NCI-H446 treated with DMSO at 0.1 percent for 48 hours (cell line): ENCODE measurements around the gene SEL1L3.

Experiments used
- DNase-seq: peaks from one replicate; lab custom pipeline; 2025; lab: John Stamatoyannopoulos, UW

Gene SEL1L3

DNA sequence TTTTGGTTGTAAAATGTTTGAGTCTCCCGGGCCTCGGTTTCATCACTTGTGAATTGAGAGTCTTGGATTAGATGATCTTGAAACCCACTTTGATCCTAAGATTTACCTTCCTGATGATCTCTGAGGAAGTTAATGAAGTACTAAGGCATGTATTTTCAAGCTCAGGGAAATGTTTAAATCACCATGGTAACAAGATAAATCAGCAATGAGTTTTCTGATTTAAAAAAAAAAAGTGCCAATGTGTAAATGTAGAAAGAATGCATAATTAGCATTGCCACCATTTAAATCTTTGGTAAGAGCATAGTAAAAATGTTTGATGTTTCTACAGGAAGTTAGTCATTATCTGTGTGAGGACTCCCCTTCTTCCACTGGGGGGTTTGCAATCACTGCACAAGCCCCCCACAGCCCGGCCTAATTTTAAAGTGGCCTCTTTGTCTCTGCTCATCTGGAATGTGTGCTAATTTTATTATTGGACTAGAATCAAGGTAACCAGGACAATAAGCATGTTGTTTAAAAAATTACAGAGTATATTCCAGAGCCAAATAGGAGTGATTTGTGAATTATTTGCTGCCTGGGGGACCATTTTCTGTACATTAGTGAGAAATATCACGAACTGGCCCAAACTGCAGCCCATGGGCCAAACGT is 113.5 kb downstream of the SEL1L3 start:
- DNase-seq, result no peak

DNA sequence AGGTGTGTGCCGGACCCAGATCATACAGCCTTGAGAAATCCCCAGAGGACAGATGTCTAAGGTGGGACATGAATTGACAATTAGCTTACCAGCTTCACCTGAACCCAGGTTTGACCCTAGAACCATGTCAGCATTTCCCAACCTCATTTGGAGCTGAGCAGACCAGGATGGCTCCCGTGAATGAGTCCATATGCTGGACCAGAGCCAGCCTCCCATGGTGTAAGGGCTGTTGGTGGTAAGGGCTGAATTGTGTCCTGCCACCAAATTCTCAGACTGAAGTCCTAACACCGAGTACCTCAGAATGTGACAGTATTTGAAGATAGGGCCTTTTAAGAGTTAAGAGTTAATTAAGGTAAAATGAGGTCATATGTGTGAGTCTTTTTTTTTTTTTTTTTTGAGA is 118.8 kb downstream of the SEL1L3 start:
- DNase-seq, result no peak

DNA sequence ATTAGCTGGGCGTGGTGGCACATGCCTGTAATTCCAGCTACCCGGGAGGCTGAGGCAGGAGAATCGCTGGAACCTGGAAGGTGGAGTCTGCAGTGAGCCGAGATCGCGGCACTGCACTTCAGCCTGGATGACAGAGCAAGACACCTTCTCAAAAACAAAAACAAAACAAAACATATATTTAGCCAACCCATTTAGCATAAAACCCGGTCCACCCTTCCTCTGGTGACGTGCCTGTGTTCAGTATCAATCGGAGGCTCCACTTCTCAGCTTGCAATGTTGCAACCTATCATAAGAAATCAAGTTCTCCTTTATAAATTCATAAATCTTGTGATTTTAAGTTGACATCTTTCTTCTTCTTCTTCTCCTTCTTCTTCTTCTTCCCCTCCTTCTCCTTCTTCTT is 133.2 kb downstream of the SEL1L3 start:
- no peak for DNase-seq

DNA sequence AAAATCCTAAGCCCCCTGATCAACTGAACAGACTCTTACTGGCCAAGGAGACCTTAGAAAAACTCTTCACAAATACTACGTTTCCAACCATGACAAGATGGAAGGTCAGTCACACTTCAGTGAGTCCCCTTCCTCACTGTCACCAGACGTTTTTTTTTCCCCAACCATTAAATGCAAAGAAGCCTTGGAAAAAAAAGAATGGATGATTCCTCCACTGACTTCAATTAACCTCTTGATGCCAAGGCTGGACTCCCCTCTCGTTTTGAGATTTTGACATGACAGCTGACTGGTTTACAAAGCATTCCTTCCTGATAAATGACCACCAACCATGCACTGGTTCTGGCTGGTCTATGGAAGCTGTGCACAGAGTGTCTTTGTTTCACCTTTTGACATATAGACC is 133.9 kb downstream of the SEL1L3 start:
- DNase-seq, result no peak

DNA sequence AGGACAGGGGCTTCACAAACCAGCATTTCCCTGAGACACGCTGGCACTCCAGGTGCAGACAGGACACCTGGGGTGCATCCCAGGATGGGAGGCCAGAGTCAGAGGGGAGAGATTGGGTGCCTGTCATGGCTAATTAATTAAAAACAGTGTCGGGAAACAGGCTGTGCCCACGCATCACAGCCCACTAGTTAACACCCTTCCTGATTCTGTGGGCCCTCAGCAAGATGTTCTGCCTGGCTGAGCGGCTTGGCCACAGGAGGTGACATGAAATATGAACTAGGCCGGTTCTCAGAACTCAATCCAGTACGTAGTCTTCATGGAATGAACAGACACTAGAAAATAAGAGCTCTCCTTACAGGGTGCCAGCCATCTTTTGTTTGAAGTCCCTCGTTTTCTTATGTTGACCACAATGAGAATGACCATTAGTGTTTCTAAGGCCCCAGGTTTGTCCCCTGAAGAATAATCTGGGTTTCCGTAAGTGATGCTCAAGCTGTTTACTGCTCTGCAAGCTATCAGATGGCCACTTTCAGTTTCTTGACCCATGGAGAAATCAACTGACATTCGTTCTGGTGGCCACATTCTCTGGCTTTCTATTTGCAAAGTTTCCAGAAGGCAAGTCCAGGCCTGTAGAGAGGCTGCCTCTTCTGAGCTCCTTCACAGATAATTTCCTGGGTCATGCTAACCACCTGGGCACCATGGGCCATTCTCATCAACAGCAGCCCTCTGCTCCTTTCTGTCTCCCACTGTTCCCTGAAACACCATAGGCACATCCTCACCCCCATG is 134.9 kb downstream of the SEL1L3 start:
- no peak for DNase-seq

DNA sequence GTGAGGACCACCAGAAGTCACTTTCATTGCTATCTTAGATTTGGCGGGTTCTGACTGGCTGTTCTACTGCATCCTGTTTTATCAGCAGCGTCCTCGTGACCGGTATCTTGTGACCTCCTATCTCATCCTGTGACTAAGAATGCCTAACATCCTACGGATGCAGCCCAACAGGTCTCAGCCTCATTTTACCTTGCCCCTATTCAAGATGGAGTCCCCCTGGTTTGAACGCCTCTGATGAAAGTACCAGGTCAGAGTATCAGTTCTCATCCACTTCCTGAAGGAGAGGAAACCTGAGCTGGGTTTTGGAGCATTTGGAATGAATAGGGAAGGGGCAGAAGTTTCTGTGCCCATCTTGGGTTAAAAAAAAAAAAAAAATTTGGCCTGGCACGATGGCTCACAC is 136.9 kb downstream of the SEL1L3 start:
- no peak for DNase-seq

DNA sequence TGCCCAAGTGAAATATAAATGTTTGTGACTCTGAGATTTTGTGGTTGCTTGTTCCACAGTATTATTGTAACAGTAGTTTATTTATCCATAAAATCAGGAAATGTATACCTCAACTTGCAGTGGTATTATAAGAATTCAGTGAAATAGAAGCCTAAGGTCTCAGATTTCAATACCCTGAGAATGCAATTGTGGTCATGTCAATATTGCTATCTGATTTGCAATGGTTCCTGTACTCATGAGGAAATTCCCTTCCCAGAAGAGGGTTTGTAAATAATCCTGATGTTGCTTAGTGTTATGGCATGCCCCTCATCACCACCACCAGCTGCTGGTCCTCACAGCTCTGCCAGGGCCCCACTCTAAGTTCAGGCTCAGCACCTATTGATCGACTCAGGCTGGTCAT is 139.4 kb downstream of the SEL1L3 start:
- DNase-seq, result no peak

DNA sequence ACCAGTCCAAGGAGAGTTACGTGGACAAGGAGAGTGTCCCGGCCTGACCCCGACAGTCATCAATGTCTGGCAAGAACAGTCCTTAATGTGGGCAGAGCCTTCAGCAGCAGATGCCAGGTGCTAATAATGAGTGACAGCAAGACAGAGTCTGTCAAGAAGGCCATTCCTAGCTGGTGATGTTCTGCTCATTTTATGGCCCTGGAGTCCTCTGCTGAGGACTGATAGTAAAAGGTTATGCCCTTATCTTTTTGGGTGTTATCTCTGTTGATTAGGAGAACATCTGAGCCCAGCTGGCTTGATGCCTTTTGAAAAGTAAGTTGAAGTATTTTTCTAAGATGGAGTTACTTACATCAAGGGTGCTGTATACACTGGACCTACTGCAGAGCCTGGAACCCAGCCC is 139.8 kb downstream of the SEL1L3 start:
- DNase-seq, result no peak

DNA sequence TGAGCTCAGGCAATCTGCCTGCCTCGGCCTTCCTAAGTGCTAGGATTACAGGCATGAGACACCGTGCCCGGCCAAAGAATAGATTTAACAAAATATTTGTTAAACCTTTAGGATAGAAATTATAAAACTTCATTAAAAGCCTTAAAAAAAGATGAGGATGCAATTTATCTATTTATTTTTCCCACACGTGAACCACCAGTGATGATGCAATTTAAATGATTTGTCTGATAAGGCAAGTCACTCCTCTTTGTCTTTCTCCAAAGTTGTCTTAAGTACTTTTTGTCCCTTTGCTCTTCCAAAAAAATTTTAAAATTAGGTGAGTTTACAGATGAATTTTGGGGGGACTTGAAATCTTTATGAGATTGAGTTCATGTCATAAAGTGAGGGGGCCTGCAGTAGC is 149.0 kb downstream of the SEL1L3 start:
- DNase-seq, result no peak

DNA sequence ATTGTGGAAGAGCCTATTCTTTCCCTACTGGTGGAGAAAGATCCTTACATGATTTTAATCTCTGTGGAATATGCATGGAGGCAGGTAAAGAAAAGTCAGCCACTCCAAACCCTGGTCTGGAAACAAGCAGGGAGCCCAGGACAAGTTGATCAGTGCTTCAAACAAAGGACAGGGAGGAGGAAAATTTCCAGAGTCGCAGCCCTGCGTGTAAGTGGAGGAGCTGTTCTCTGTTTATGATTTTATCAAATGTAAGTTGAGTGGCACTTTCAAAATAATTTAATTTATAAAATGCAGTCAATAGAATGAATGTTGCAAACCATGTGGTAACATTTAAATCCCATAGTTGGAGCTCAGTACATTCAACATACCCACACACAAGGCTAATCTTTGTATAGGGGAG is 150.2 kb downstream of the SEL1L3 start:
- DNase-seq, result no peak

DNA sequence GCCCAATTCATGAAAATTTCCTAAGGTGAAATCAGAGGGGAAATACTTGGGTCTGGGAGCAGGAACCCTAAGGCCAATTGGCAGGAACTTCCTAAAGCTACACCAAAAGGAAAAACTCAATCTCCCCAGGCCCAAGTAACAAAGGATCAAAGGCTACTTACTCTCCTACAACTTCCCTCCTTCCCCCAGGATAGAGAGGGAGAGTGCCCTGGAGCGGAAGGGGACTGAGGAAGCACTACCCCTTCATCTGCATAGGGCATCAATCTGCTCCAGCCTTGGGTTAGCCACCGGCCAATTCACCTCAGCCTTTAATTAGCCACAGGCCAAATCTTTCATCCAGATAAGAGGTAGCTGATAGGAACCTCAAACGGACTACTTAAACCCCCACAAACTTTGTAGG is 152.2 kb downstream of the SEL1L3 start:
- DNase-seq, result no peak

DNA sequence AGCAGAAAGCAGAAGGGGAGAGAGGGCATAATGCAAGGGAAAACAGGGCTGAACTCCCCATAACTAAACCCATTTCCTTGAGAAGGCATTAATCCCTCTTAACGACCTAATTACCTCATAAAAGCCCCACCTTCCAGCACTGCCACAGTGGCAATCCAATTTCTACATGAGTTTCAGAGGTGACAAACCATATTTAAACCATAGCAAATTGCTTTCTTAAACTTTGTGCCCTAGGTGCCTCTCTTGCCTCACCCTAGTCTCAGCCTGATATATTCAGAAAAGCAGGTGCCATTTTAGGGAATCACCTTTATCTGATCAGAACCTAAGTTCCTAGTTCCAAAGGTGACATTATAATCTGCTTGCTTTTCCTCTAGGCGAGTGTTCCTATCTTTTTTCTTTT is 158.3 kb downstream of the SEL1L3 start:
- DNase-seq, result no peak

DNA sequence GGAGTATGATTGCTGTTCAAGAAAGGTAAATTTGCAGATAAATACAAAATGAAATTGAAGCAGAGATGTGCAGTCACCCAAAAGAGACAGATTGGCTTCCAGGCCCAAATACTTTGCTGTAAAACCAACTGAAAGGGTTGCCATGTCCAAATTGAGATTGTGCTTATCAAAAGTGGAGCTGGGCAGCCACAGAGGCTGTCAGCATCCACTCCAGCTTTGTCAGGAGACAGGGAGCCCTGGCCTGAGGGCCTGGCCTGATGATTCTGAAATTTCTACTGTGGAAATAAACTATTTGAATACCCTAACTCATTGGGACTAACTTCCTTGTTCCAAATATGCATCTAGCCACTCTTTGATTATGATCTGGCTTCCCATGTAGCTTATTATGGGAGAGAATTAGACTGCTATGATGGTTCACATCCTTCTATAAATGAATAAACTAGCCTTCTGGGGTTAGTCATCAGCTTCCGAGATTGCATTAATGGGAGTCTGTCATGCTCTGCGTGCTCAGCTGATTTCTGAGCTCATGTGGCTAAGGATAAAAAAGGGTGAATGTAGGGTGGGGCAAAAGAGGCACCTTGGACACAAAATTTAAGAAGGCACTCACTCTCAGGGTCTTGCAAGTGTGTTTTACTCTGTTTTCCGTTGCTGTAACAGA is 158.9 kb downstream of the SEL1L3 start:
- DNase-seq, result no peak

DNA sequence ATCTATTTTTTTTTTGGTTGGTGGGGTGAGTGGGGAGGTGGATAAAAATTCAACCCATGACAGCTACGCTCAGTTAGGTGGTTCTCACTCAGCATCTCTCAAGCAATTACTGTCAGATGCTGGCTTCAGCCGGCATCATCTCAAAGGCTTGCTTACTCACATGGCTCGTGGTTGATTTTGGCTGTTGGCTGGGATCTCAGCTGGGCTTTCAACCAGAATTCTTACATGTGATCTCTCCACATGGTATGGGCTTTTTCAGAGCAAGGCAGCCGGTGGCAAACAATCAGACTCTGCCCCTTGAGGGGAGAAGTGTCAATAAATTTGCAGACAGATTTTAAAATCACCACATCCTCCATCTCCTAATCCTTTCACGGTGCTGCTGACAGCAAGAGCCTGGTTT is 159.9 kb downstream of the SEL1L3 start:
- DNase-seq, result peak; percentile 47

DNA sequence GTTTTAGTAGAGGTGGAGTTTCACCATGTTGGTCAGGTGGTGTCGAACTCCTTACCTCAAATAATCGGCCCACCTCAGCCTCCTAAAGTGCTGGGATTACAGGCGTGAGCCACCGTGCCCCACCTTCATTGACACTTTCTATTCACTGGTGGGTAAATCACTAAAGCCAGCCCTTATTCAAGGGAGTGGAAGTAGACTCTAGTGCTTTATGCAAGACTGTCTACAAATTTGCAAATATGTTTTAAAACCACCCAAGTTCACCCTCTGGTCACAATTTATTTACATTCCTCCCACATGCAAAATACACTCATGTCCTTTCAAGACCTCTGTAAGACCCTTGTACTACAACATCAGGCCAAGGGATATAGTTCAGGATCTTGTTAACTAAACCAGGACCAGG is 162.1 kb downstream of the SEL1L3 start:
- DNase-seq, result no peak

DNA sequence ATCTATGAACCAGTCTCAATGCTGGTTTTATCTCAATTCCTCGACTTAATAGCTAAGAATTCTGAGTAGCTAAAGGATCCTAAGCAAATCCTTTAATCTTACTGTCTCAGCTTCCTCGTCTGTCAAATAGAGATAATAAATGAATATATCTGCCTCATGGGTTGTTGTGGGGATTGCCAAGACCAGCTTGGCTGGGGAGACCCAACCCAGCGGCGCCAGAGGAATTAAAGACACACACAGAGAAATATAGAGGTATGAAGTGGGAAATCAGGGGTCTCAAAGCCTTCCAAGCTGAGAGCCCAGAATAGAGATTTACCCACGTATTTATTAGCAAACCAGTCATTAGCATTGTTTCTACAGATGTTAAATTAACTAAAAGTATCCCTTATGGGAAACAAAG is 165.3 kb downstream of the SEL1L3 start:
- no peak for DNase-seq
